ENCODE measurements around the gene ERCC5. TPM values are rescaled to one million over a fixed set of nuclear protein-coding genes. Genes with fewer than 3 reads are reported as not detected.

ERCC5 gene
- total RNA-seq (ENCODE audit: low replicate concordance): 44.1 and 51.6 TPM in 2 replicates
- long read RNA-seq, full-length matches to known transcripts: 62 of 109 reads
- long read RNA-seq, partial matches to known transcripts: 32 of 109 reads
- long read RNA-seq, other reads (novel, unspliced or antisense): 15 of 109 reads

DNA sequence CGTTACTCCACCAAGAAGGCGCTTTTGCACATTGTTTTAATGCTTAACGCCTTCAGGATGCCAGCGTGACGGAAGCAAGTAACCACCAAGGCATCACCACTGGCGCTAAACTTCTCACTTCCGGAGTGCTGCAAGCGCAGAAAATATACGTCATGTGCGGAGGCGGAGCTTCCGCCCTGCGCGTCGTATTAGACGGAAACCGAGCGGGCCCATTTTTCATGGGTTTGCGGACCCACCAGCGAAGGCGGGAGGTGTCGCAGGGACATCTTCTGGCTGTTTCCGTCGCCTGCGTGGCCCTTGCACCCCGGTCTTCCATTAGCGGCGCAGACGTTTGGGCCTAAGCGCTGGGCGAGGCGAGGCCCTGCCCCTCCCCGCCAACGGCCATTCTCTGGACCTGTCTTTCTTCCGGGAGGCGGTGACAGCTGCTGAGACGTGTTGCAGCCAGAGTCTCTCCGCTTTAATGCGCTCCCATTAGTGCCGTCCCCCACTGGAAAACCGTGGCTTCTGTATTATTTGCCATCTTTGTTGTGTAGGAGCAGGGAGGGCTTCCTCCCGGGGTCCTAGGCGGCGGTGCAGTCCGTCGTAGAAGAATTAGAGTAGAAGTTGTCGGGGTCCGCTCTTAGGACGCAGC, at the start of gene ERCC5:
TSS of gene ERCC5 (plus strand) at position 403 of the 631 bp plus-strand sequence. CDS start 235 bp downstream, outside the sequence.
- DNase-seq (ENCODE audit: extremely low spot score, unreplicated experiment): peak; percentile 94
- H3K4me3 Mint-ChIP-seq: peak within 1 kb of the TSS; percentile 96
- H3K36me3 Mint-ChIP-seq: no peaks in the 10 kb centered on the region
- H3K4me1 Mint-ChIP-seq (ENCODE audit: unreplicated experiment): peaks cover 12% of the 10 kb centered on the region
- no peaks in the 10 kb centered on the region for H3K27me3 Mint-ChIP-seq
- no peaks in the 10 kb centered on the region for H3K9me3 Mint-ChIP-seq
- TF ChIP-seq, protein P1, sequence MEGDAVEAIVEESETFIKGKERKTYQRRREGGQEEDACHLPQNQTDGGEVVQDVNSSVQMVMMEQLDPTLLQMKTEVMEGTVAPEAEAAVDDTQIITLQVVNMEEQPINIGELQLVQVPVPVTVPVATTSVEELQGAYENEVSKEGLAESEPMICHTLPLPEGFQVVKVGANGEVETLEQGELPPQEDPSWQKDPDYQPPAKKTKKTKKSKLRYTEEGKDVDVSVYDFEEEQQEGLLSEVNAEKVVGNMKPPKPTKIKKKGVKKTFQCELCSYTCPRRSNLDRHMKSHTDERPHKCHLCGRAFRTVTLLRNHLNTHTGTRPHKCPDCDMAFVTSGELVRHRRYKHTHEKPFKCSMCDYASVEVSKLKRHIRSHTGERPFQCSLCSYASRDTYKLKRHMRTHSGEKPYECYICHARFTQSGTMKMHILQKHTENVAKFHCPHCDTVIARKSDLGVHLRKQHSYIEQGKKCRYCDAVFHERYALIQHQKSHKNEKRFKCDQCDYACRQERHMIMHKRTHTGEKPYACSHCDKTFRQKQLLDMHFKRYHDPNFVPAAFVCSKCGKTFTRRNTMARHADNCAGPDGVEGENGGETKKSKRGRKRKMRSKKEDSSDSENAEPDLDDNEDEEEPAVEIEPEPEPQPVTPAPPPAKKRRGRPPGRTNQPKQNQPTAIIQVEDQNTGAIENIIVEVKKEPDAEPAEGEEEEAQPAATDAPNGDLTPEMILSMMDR (conservative IDR thresholded peaks at IDR 0.05): no peak
- H3K27ac Mint-ChIP-seq: peak within 1 kb of the TSS; percentile 93

DNA sequence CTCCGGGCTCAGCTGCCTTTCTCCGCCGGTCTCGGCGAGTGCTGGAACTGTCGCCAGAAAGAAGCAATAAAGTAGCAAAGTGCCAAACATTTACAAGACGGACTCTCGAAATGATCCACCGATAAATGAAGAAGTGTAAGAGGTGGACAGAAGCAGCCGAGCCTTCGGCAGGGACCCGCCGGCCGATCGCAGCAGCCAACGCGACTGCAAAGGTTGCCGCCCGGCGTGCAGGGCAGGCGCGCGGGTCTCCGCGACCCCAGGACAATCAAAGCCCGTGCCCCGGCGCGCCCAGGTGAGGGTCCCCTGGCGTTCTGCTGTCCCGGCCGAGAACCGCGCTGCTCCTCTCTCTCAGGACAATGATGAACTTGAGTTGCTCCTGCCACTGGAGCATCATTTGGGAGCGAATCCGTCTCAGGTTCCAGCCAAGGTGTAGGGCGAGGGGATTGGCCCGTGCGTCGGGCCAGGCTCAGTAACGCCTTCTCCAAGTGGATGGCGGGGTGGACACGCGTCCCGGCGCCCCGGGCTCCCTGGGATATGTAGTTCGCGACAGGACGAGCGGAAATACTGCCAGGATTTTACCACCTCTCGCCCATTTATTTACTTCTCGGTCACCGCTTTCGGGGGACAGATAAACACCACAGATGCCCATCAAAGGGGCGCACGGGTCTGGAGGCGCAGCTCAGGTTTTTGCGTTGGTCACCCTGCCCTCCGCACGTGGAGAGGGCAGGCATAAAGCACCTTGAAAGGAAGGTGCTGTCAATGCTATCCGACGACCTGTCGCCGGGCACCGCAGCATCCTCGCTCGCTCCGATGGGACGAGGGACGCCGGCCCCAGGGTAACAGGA, 47.0 kb upstream of the ERCC5 start, which contains the start of the genes BIVM and POGLUT2:
TSS of gene BIVM (plus strand) at position 539 of the 845 bp plus-strand sequence. CDS start 8,149 bp downstream, outside the sequence.
TSS of gene POGLUT2 (minus strand) at position 396 of the 845 bp plus-strand sequence. CDS start at position 90, 306 bp downstream.
- Mint-ChIP-seq H3K4me3 (peak within 1 kb of the TSS; percentile 99), H3K9me3 (no peaks in the 10 kb centered on the region), H3K27ac (peak within 1 kb of the TSS; percentile 87), H3K36me3 (peaks cover 10% of the 10 kb centered on the region), H3K27me3 (no peaks in the 10 kb centered on the region), H3K4me1 (ENCODE audit: unreplicated experiment) (peaks cover 15% of the 10 kb centered on the region)
- DNase-seq (ENCODE audit: extremely low spot score, unreplicated experiment): peak; percentile 90
- TF ChIP-seq, protein P1 (conservative IDR thresholded peaks at IDR 0.05): no peak

DNA sequence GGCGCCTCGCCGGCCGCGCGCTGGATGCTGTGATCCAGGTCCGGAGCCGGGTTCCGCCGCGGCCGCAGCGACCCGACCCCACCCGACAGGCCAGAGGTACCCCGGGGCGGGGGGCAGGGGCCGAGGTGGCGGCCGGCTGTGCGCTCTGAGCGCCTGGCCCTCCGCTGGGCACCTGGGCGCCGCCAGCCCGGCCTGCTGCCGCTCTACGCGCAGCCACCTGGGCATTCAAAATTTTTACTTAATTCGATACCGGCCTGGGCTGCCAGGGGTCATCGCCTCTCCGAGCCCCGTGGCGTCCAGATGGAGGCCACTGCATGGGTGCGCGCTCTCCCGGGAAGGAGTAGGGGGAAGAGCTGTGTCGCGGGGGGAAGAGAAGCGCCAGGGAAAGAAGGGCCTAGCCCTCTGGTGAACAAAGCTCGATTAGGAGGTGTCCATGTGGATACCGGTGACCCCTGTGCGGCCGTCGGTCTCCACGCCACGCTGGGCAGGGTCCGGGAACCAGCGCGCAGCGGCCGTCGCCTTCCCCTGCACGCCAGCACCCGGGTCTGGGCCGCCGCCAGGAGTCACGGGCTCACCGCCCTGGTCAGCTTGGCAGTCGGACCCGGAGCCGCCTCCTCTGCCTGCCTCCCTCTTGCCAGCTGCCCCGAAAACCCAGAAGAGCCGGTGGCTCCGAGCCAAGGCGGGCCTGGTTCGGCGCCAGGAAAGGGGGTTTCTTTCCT, 46.2 kb upstream of the ERCC5 start:
- Mint-ChIP-seq H3K27me3 (no peaks in the 10 kb centered on the region), H3K9me3 (no peaks in the 10 kb centered on the region), H3K36me3 (peaks cover 11% of the 10 kb centered on the region), H3K4me3 (peak overlapping the region; percentile 99), H3K27ac (no peak overlapping the region), H3K4me1 (ENCODE audit: unreplicated experiment) (peaks cover 16% of the 10 kb centered on the region)
- DNase-seq (ENCODE audit: extremely low spot score, unreplicated experiment): peak; percentile 78
- TF ChIP-seq, protein P1 (conservative IDR thresholded peaks at IDR 0.05): no peak

DNA sequence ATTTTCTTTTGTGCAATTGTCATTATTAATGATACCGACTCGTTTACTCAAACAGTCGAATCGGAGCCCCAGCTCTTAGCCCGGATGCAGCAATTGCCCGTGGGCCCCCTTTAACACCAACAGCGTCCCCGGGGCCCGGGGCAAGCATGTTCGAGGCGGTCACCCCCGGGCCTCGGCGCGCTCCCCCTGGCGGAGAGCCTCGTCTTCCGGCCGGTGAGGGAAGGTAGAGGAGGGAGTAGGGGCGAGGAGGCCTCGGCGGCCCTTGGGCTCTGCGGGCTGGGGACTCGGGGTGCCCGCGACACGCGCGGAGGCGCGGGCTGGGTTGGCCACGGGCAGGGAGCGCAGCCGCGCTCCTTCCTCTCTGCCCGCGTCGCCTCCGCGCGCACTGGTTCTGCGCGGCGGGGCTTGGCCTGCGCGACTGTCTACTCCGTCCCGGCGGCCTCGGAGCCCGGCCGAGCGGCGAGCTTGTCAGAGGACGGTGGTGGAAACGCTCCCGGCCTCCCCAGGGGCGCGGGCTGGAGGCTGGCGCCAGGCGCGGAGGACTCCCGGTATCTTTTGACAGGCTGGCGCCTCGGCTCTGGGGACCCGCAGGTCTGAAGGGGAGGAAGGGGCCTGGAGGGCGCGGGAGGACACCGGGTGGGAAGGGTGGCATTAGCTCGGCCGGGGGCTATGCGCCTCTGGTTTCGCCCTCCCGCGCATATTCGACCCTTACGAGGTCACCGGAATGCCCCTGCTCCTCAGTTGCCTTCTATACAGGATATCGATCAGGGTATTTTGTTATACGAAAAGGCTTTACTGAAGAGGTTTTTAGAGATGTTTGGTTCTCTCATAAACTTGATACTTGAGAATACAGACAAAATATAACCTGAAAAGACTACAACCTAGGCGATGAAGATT, 45.4 kb upstream of the ERCC5 start:
- H3K9me3 Mint-ChIP-seq: no peaks in the 10 kb centered on the region
- peak overlapping the region; percentile 68 for H3K27ac Mint-ChIP-seq
- no peaks in the 10 kb centered on the region for H3K27me3 Mint-ChIP-seq
- H3K4me3 Mint-ChIP-seq: peak overlapping the region; percentile 99
- TF ChIP-seq, protein P1 (conservative IDR thresholded peaks at IDR 0.05): peak; percentile 89
- peak; percentile 91 for DNase-seq (ENCODE audit: extremely low spot score, unreplicated experiment)
- H3K4me1 Mint-ChIP-seq (ENCODE audit: unreplicated experiment): peaks cover 16% of the 10 kb centered on the region
- peaks cover 11% of the 10 kb centered on the region for H3K36me3 Mint-ChIP-seq

Measured in type B pancreatic cell (in vitro differentiated cells).